Parathyroid adenoma (tissue), 2 donors: ENCODE data around the gene DICER1.

Experiments used
- H2AFZ ChIP-seq: fragments of 300-600 bp; sonication (generic); one replicate; pipeline ENCODE4 v1.7.0; 2017; ENCODE audit warnings: antibody characterized with exemption, mild to moderate bottlenecking
- H3K27ac ChIP-seq: fragments of 300-600 bp; sonication (generic); one replicate; pipeline ENCODE4 v1.7.0; 2017
- H3K27me3 ChIP-seq: fragments of 300-600 bp; sonication (generic); one replicate; pipeline ENCODE4 v1.7.0; 2017; ENCODE audit warnings: low read length; ENCODE audit not compliant: control insufficient read depth, insufficient read depth
- H3K36me3 ChIP-seq: fragments of 300-600 bp; sonication (generic); one replicate; pipeline ENCODE4 v1.7.0; 2017; ENCODE audit warnings: low read length; ENCODE audit not compliant: control insufficient read depth, insufficient read depth
- H3K4me1 ChIP-seq: fragments of 300-600 bp; sonication (generic); one replicate; pipeline ENCODE4 v1.7.0; 2017; ENCODE audit warnings: control low read depth
- H3K4me2 ChIP-seq: fragments of 300-600 bp; sonication (generic); one replicate; pipeline ENCODE4 v1.7.0; 2017; ENCODE audit warnings: low read length
- H3K4me3 ChIP-seq: fragments of 300-600 bp; sonication (generic); one replicate; pipeline ENCODE4 v1.7.0; 2017; ENCODE audit warnings: low read depth, low read length
- H3K79me2 ChIP-seq: fragments of 300-600 bp; sonication (generic); one replicate; pipeline ENCODE4 v1.7.0; 2017; ENCODE audit warnings: control low read depth
- H3K9ac ChIP-seq: fragments of 300-600 bp; sonication (generic); one replicate; pipeline ENCODE4 v1.7.0; 2017; ENCODE audit warnings: mild to moderate bottlenecking
- H3K9me3 ChIP-seq: fragments of 300-600 bp; sonication (generic); one replicate; pipeline ENCODE4 v1.7.0; 2017; ENCODE audit warnings: low read length; ENCODE audit not compliant: control insufficient read depth
- TF ChIP-seq, protein P1 (sequence below): fragments of 300-600 bp; sonication (generic); IDR thresholded peaks from one replicate; pipeline ENCODE4 v1.7.0; 2017; ENCODE audit warnings: antibody characterized with exemption, mild to moderate bottlenecking
- donor health status: primary hyperparathyroidism.

Gene DICER1

DNA sequence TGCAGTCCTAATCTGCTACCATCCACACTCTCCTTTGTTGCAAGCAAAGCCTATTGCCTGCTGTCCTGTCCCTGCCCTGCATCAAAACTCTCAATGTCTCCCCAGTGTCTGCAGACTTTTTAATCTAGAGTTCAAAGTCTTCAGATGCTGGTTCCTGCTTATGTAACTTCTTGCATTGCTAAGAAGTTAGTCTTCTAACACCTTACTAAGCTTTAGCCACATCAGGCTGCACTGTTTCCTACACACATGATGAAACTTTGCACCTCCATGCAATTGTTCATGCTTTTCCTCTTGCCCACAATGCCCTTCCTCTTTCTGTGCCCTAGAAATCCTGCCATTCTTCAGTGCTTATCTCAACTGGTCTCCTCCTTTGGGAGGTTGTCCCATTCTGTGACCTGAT is 16.2 kb upstream of the DICER1 start:
- Histone ChIP-seq H3K79me2 (no peaks in the 10 kb centered on the region), H3K36me3 (no peaks in the 10 kb centered on the region), H3K9ac (no peak overlapping the region), H3K9me3 (no peaks in the 10 kb centered on the region), H3K27me3 (no peaks in the 10 kb centered on the region), H3K4me2 (no peak overlapping the region), H3K4me1 (no peaks in the 10 kb centered on the region), H2AFZ (no peak overlapping the region), H3K27ac (no peak overlapping the region), H3K4me3 (no peak overlapping the region)
- TF ChIP-seq, protein P1, sequence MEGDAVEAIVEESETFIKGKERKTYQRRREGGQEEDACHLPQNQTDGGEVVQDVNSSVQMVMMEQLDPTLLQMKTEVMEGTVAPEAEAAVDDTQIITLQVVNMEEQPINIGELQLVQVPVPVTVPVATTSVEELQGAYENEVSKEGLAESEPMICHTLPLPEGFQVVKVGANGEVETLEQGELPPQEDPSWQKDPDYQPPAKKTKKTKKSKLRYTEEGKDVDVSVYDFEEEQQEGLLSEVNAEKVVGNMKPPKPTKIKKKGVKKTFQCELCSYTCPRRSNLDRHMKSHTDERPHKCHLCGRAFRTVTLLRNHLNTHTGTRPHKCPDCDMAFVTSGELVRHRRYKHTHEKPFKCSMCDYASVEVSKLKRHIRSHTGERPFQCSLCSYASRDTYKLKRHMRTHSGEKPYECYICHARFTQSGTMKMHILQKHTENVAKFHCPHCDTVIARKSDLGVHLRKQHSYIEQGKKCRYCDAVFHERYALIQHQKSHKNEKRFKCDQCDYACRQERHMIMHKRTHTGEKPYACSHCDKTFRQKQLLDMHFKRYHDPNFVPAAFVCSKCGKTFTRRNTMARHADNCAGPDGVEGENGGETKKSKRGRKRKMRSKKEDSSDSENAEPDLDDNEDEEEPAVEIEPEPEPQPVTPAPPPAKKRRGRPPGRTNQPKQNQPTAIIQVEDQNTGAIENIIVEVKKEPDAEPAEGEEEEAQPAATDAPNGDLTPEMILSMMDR = no peak

DNA sequence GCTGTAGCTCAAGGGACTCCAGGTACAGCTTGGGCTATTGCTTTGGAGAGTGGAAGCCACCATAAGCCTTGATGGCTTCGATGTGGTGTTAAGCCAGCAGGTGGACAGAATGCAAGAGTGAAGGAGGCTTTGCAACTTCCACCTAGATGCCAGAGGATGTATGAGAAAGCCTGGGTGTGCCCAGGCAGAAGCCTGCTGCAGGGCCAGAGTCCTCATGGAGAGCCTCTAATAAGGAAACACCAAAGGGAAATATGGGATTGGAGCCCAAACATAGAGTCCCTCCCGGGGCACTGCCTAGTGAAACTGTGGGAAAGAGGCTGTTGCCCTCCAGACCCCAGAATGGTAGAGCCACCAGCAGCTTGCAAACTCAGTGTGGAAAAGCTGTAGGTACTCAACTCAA is 9.8 kb upstream of the DICER1 start:
- Histone ChIP-seq H3K4me1 (no peaks in the 10 kb centered on the region), H2AFZ (no peak overlapping the region), H3K9me3 (no peaks in the 10 kb centered on the region), H3K9ac (no peak overlapping the region), H3K4me3 (no peak overlapping the region), H3K27ac (no peak overlapping the region), H3K4me2 (no peak overlapping the region), H3K79me2 (peaks cover 2% of the 10 kb centered on the region), H3K36me3 (no peaks in the 10 kb centered on the region), H3K27me3 (no peaks in the 10 kb centered on the region)
- TF ChIP-seq, protein P1 = no peak

DNA sequence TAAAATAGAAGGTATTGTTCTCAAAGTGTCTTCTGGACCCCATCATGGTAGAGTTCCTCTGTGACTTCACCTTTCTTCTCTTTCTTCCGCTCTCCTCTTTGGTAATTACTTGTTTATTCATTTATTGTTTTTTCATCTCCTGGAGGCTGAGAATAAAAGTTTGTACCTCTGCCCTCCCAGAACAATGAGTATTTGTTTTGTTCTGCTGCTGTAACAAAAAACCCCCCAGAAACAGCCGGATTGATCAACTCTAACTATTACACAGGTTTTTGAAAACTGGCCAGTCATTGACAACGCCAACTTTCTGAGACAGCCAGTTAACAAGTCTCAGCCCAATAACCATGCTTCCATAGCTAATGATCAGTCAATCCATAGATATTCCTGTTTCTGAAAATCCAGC is 8.2 kb upstream of the DICER1 start:
- H2AFZ ChIP-seq = no peak overlapping the region
- H3K79me2 ChIP-seq = peaks cover 2% of the 10 kb centered on the region
- H3K9me3 ChIP-seq = no peaks in the 10 kb centered on the region
- no peak overlapping the region for H3K27ac ChIP-seq
- H3K4me3 ChIP-seq = no peak overlapping the region
- H3K9ac ChIP-seq = no peak overlapping the region
- no peaks in the 10 kb centered on the region for H3K27me3 ChIP-seq
- H3K4me1 ChIP-seq = no peaks in the 10 kb centered on the region
- TF ChIP-seq, protein P1 = no peak
- no peaks in the 10 kb centered on the region for H3K36me3 ChIP-seq
- H3K4me2 ChIP-seq = no peak overlapping the region

DNA sequence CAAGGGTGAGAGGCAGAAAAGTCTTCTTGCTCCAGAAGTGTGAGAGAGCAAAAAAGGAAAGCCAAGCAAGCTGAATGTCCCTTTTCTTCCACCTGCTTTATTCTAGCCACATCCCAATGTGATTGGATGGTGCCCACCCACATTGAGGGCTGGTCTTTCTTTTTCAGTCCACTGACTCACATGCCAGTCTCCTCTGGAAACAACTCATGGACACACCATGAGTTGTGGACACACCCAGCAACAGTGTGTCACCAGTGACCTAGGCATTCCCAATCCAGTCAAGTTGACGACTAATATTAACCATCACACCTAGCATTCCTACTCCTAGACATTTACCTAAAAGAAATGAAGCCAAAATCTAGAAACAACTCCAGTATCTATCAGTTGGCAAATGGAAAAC is 7.2 kb upstream of the DICER1 start:
- Histone ChIP-seq H3K4me1 (no peaks in the 10 kb centered on the region), H2AFZ (no peak overlapping the region), H3K4me2 (no peak overlapping the region), H3K4me3 (no peak overlapping the region), H3K9me3 (no peaks in the 10 kb centered on the region), H3K79me2 (peaks cover 2% of the 10 kb centered on the region), H3K36me3 (no peaks in the 10 kb centered on the region), H3K27ac (no peak overlapping the region), H3K27me3 (no peaks in the 10 kb centered on the region), H3K9ac (no peak overlapping the region)
- TF ChIP-seq, protein P1 = no peak

DNA sequence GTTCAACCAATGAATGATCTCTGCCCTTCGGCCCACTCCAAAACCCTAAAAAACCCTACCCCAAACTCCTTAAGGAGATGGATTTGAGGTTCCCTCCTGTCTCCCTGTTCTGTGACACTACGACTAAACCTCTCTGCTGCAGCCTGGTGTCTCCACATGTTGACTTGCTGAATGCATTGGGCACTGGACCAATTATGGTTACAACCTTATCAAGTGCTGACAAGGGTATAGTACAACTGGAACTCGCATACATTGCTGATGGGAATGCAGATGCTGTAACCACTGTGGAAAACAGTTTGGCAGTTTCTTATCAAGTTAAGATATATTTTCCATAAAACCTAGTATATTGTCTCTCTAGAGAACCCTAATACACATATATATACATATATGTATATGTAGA is 6.3 kb upstream of the DICER1 start:
- Histone ChIP-seq H3K4me1 (no peaks in the 10 kb centered on the region), H3K9ac (no peak overlapping the region), H3K27me3 (no peaks in the 10 kb centered on the region), H3K27ac (no peak overlapping the region), H3K36me3 (no peaks in the 10 kb centered on the region), H3K9me3 (no peaks in the 10 kb centered on the region), H3K4me3 (no peak overlapping the region), H3K4me2 (no peak overlapping the region), H2AFZ (no peak overlapping the region), H3K79me2 (peaks cover 4% of the 10 kb centered on the region)
- TF ChIP-seq, protein P1 = no peak
